Activated CD4-positive, alpha-beta T cell treated with anti-CD3 and anti-CD28 coated beads, Interleukin-2, amount 50 U/mL, for 1 hour (primary cell): ENCODE results near the gene ELK3.

Experiments used
- DNase-seq: peaks from one replicate; pipeline ENCODE4 v3.0.0-alpha.2; 2020

Gene ELK3

DNA sequence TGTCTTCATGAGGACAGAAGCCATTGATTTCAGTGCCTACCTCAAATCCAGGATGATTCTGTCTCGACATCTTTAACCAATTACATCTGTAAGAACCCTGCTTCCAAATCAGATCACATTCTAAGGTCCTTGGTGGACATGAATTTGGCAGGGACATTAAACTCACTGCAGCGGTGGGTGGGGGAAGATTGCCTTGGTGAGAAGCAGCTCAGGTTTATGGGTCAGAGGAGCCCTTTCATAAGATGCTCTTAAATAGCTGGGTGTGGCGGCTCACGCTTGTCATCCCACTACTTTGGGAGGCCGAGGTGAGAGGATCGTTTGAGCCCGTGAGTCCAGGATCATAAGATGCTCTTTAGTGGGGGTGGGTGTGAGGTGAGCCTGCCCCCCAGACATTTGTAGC, 42.9 kb downstream of the ELK3 start:
- DNase-seq: no peak

DNA sequence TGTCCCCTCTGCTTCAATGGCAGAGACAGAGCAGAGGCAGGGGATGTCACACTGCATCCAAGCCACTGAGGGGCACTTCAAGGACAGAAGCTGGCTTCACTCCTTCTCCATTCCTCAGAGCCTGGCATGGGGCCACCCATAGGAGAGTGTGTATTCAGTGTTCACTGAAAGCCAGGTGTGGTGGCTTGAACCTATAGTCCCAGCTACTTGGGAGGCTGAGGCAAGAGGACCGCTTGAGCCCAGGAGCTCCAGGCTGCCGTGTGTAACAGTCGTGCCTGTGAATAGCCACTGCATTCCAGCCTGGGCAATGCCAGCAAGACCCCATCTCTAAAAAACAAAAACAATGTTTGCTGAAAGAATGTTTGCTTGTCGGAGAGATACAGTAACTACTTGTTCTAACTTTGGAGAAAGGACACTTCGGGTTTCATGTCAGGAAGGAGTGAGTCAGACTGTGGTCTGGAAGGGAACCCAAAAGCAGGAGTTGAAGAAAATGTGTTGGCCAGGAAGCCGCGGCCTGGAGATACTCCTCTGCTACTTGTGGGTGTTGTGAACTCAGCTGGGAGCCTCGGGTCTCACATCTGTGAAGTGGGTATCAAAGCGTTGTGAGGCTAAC, 43.4 kb downstream of the ELK3 start:
- peak; percentile 59 for DNase-seq

DNA sequence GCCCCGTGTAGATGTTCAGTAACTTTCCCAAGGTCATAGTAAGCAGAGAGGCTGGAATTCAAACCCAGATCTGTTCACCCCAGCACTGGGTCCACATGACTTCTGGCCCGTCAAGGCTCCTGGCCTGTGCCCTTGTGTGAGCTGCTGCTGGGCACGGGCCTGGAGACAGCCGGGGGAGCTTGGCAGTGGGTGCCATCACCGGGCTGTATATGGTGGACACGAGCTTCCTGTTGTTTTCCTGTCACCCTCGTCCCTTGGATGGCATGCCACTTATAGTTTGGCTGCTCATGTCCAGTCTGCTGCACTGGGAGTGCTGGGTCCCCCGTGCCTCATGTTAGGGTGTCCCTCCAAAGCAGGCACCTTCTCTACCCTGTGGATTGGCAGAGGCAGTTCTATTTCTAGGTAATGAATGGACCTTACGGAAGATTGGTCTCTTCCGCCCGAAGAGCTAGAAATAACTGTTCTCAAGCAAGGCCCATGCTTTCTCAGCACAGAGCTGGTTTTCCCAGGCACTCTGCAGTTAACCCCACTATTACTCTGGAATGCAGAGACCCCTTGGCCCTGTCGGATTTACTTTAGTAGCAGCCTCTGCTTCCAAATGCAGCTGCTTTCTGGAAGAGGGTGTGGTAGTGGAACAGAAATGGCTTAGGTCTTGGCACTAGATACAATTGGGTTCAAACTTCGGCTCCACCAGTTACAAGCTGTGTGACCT, 44.3 kb downstream of the ELK3 start:
- DNase-seq: no peak

DNA sequence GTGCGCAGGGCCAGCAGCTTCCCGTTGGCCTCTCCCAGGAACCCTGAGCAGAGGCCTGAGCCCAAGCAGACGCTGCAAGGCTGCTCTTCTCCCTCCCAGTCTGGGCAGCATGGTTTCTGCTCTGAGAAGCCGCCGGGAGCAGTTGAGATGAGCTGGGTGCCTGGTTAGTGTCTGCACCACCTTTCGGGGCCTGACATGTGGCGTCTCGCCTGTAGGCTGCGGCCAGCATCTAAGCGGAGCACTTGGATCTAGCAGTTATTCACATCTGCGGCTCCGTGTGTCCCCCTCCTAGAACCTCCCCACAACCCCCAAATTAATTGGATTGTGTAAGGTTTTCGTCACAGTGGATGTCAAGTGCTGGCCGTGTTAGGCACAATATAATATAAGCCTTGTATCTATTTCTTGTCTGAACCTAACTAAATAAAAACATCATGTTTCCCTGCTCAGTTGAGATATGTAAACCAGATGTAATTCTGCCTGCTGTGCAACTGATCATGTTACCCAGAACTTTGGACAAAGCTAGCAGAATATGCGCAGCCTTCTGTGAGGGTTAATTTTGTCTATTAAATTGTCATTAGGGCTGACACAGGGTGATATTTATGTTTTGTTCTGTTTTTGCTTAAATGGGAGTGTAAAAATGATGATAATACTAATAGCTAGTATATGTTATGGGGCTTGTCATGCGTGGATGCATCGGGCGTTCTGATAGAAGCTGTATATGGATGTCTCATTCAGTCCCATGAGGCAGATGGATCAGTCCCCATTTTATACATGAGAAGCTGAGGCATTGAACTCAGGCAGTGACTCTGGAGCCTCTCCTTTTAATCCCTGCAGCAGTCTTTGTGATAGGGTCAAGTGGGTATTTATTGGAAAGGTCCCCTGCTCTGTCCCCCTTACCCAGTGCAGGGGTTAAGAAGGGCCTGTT, 45.8 kb downstream of the ELK3 start:
- DNase-seq: no peak

DNA sequence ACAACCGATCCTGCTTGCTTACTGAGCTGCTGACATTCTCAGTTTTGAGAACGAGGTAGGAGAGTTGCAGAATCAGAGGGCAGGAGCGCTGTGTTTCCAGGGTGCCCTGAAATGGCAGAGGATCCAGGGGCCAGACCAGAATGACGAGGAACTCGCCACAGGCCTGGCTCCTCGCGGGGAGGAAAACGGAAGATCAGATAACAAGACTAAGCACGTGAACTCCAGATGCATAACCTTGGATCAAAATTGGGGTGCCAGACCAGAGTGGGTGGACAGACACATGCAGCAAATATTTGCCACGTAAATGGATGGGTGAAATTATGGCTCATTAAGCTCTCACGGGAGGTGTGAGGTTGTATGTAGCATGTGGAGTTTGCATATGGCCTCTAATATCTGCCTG, 46.5 kb downstream of the ELK3 start:
- no peak for DNase-seq

DNA sequence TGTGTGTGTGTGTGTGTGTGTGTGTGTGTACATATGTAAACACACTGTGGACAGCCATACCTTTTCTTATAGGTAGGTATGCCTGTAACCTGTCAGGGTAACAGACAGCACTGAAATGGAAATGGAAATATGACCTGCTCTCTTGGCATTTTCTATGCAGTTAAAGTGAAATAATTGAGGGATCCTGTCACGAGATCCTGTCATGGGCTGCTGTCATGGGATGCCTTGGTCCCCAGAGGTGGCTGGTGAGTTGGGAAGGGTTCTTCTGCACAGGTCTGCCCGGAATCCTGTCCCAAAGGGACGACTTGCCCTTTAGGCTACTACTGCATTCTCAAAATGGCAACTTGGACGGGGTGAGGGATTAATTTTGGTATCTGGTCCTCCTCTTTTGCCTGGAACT, 47.3 kb downstream of the ELK3 start:
- no peak for DNase-seq

DNA sequence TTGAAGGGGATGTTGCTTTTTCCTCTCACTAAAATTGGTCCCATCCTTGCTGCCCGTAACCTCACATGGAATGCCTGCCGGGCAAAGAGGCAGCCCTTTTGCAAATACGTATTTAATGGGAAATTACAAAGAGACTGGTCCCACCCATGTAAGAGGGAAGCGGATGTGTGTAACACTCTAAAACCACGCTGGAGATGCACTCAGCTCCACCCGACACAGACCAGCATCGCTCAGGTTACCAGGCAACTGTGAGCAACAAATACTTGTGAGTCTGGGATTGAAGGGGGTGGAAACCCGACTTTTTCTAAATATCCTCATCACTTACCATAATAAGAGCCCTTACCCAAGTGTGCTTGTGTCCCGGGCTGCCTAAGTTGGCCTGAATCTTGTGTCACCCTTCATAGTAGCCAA, 47.7 kb downstream of the ELK3 start:
- peak; percentile 73 for DNase-seq

DNA sequence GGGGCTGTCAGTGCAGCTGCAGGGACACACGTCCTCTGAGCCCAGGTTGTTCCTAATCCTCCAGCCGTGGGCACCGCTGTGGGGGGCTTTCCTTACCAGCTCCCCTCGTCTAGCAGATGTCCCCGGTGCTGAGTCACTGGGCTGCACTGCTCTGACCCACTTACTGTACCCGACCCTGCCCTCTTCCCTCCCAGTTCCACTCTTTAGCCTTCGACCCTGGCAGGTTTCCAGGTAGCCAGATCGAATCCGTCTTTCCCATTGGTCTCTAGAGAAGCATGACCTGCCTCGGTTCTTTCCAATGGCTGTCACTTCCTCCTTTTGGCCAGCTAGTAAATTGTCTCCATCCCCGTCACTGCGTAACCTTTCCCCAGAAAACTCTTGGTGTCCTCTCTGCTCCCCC, 48.4 kb downstream of the ELK3 start:
- no peak for DNase-seq

DNA sequence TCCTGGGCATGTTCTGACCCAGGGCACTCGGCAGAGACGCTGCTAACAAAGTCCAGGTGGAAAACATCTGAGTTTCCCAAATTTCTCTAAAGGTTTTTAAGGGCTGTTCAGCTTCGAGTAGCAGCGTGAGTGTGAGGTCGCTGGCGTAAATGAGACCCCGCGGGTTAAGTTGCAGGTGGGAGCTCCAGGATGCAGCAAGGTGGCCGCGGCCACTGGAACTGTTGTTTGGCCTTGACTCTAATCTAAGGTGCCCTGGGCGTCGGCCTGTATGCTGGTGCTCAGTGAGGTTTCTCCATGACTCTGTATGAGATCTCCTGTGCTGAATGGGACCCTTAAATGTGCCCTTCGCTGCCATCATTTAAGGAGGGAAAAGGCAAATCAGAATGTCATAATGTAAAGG, 50.7 kb downstream of the ELK3 start:
- DNase-seq: no peak

DNA sequence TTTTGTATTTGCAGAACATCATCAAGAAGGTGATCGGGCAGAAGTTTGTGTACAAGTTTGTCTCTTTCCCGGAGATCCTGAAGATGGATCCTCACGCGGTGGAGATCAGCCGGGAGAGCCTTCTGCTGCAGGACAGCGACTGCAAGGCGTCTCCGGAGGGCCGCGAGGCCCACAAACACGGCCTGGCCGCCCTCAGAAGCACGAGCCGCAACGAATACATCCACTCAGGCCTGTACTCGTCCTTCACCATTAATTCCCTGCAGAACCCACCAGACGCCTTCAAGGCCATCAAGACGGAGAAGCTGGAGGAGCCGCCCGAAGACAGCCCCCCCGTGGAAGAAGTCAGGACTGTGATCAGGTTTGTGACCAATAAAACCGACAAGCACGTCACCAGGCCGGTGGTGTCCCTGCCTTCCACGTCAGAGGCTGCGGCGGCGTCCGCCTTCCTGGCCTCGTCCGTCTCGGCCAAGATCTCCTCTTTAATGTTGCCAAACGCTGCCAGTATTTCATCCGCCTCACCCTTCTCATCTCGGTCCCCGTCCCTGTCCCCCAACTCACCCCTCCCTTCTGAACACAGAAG, 52.8 kb downstream of the ELK3 start:
- DNase-seq: no peak

DNA sequence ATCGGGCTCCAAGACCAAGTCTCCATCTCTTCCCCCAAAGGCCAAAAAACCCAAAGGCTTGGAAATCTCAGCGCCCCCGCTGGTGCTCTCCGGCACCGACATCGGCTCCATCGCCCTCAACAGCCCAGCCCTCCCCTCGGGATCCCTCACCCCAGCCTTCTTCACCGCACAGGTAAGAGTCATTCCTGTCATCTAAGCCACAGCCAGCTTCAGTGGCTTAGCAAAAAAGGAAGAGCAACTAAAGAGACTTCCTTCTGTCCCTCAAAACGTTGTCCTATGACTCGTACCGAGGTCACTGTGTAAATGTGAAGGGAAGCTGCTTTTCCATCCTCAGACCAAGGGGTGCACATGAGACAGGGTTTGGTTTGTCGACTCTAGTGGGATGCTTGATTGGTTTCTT, 53.4 kb downstream of the ELK3 start:
- DNase-seq: no peak

DNA sequence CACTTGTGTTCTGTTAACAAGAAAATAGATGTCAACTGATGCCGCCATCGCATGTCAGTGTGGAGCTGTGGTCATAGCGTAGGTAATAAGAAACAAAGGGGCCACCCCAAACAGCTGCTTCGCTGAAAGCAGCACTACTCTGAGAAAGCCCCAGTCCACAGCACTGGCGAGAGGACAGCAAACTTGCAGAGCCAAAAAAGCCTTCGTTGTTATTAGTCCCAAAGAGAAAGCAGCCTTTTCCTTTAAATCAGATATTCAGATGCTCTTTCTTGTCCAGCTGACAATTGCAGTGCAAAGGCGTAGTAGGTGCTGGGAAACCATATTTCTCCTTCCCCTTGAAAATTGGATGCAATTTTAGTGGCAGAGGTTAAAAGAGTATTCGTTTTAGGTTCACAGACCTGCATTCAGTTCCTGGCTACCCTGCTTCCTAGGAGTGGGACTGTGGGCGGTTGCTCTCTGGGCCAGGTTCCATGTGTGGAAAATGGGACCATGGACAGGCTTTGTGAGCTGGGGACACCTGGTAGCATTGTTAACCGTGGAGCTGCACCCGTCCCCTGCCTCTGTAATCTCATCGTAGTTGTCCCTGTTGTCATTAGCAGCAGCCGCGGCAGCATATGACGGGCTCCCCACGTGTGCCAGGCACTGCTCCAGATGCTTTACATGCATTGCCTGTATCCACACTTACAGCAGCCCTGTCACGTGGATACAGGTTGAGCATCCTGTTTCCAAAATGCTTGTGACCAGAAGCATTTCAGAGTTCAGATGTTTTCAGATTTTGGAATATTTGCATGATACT, 54.2 kb downstream of the ELK3 start:
- DNase-seq: no peak

DNA sequence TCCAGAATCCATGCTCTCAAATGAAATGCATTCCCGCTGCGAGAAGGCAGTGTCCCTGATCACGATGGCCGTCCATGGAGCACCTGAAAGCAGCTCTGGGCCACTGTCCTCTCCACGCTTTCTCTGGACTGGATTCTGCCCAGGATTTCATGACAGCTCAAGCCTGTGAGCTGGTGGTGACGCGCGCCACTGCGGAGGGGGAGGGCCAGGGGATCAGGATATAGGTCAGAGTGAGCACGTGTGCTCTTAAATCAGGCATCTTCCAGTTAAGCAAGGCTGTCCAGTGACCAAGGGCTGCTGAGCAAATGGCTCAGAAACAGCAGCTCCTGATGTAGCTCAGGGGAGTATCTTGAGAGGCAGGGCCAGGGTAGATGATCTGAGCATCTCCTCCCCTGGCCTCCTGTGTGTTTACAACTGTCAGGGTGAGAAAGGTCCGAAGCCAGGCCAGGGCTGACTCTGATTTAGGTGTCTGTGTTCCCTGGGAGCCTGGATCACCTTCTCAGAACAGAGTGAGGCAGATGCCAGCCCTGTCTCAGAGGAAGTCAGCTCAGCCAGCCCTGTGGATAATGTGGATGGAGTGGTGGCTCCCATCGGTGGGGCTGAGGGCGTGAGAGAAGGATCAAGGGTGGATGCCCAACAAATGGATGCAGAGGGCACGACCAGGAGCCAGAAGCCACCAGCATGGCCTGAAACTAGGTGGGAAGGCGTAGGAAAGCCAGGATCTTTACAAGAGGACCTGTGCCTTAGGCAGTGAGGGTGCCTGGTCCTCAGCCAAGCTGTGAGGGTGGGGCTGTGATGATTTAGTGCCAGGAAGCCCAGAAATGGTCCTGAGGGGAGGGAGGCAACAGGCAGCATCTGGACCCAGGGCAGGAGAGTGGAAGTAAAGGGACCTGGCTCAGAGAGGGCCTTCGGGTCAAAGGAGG, 55.3 kb downstream of the ELK3 start:
- no peak for DNase-seq

DNA sequence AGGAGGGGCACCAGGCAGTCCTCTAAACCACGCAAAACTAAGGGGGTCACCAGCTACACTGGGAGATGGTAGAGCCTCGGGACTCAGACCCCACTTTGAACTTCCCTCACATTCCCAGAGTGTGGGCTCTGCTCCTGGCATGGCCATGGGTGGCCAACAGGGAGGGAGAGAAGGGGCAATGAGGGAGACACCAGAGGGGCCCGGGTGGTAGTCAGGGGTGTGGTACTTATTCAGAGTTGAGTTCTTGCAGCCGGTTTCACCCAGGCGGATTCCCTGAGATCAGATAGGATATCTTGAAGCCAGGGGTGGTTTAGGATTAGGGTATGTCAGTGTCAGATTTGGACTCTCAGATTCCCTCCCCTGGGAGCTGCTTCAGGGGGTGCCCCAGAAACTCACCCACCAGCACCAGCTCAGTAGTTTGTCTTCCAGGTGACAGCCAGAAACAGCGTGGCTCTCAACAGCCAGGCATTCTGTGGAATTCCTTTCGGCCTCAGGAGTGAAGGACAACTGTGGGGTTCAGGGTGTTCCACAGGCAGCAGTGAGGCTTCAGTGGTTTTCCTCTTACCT, 56.0 kb downstream of the ELK3 start:
- no peak for DNase-seq

DNA sequence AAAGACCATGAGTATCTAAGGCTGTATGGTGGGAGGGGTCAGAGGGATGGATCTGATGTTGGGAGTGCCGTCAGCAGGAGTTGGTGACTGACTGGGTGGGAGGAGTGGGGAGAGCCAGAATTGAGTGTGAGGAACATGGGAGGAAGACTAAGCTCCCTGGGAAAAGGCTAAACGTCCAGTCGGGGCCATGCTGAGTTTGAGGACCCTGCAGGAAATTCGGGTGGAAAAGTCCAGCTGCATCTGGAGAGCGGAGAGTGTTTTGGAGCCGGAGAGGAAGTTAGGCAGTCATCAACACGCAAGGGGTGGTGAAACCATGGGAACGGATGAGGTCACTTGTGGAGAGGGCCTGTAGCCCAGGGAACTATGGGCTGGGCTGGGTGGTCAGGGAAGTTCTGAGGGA, 60.9 kb downstream of the ELK3 start:
- DNase-seq: no peak

DNA sequence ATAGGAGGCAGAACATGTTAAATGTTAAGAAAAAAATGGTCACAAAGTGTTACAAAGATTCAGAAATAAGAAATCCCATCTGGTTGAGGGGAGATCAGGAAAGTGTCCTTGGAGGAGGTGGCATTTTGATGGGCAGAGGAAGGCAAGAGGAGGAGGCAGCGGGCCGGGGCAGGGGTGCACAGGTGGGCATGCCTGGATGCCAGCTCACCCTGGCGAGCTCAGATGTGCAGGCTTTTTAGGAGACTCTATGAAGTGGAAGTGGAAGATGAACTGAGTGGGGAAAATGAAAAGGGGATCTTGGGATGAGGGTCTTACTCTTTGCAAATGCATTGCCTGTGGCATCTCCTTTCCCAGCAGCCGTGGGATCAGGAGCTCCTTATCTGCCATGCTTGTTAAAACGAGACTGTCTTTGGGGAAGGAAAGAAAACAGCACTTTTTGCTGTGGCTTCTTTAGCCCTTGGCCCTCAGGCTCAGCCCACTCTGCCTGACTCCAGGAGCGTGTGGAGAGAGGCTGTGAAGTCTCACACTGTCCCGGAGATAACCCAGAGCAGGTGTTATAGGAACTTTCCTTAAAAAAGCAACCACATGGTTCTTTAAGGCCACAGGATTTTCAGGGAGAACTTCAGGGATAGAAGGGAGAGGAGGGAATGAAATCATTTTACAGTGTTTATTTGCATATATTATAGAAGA, 62.6 kb downstream of the ELK3 start:
- DNase-seq: no peak

DNA sequence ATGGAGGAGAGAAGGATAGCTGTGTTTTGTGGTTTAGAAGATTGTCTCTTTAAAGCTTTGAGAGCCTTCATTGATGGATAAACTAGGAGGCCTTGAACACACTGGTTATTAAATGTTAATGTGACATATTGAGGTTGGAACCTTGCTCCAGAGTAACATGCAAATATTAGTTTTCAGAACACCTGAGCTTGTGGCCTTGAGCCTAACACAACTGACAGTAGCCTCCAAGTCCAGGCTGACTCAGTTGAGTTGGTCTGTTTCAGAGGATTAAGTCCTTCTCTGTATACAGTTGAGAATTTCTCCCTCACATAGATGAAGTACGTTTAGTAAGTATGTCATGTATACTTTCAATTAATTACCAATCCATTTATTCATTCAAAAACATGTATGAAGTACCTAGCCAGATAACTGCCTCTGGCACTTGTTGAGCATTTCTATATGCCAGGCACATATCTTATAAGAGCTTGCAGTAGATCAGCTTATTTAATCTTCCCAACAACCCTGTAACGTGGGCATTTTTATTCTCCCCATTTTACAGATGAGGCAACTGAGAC, 63.5 kb downstream of the ELK3 start:
- no peak for DNase-seq

DNA sequence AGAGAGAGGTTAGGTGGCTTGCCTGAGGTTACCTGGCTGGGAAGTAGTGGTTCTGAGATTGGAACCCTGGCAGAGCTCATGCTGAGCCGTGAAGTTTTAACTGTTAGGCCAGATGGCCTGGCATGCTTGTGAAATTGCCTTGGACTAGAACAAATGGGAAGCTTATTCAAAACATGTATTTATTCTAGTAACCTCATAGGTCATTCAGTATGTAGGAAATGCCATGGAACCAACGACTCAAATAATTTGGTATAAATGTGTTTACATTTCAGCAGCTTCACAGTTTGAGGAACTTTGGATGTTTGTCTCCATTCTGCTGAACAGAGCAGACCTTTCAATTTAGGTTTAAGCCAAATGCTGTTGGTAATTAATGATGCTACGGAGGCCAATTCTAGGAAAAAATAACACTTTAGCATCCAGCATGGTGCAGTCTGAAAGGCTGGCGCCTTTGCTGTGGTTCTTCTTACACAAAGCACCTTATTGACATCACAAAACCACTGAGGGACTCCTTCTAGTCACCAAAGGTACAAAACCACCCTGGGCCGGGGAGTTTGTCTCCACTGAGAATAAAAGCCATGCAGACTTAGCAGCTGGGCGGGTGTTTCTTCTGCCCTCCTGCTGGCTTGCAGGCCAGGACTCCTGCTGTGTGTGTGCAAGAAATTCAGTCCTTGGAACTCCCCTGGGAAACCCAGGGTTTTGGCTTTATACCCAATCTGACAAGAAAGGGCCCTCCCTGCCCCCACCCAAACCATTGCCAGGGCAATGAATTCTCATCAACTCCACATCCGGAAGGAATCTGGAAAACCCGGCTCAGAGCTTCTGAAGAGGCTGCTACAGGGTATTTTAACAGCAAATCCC, 64.2 kb downstream of the ELK3 start:
- DNase-seq: peak; percentile 38

DNA sequence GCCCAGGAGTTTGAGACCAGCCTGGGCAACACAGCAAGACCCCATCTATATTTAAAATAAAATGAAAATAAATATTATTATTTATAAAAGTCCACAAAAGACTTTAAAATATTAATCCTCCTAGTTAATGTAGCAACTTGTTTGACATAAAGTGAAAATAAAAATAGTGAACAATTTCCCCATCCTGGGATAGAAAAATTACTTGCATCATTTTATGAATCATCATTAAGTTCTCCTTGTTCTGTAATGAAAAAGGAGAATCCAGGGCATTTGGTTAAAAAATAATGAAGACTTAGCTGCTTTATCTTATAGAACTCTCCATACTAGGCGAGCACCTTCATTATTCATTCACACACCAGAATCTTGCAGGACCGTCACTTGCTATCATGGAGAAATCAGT, 66.1 kb downstream of the ELK3 start:
- DNase-seq: no peak
